ENCODE data around the gene MPP4.

The MPP4 gene, protein sequence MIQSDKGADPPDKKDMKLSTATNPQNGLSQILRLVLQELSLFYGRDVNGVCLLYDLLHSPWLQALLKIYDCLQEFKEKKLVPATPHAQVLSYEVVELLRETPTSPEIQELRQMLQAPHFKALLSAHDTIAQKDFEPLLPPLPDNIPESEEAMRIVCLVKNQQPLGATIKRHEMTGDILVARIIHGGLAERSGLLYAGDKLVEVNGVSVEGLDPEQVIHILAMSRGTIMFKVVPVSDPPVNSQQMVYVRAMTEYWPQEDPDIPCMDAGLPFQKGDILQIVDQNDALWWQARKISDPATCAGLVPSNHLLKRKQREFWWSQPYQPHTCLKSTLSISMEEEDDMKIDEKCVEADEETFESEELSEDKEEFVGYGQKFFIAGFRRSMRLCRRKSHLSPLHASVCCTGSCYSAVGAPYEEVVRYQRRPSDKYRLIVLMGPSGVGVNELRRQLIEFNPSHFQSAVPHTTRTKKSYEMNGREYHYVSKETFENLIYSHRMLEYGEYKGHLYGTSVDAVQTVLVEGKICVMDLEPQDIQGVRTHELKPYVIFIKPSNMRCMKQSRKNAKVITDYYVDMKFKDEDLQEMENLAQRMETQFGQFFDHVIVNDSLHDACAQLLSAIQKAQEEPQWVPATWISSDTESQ

DNA sequence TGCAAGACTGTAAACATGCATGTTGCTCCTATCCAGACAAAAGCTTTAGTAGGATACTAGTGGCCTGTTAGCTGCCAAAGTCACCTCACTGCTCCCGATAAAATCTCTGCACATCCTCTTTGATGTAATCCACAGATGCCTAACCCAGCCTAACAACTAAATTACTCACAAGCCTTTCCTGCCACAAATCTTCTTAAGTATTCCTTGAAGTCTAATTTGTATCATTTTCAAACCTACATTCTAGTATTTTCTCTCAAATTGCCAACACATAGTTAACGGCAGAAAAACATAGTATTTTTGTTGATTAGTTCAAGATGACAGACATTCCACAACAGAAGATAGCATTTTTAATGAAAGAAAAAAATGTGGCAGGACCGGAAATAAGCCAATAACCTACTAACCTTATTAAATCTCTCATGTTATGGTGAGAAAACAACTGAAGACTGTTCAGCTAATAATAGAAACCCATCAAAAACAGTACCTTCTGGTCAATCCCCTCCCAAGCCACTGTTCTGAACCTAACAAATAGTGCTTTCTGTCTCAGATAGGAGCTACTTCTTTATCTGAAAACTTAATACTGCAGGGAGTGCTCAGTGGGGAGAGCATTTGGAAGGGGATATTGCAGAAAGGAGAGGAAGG lies at the start of gene MPP4:
TSS of gene MPP4 (minus strand) at position 57 of the 639 bp plus-strand sequence. CDS start 4,690 bp downstream, outside the sequence.
- no peak for DNase-seq (ENCODE audit: low read depth in 2 of 2, low spot score in 1 of 2)

DNA sequence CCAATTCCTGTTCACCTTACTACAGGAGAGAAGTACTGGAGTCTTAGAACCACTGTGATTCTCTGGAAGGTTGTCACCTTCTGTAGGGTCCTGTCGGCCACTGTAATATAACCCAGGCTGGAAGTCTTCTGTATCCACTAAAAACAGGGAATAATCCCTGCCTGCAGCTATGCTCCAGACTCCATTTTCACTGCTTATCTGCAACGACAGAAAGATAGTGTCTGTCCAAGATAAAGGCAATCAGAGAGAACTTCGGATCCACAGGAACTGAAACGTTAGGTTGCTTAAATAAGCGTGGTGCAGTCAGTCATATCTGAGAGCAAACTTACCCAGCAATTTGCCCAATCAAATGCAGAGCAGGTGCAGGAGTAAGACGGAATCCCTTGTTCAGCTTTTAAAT lies 48.1 kb upstream of the MPP4 start:
- DNase-seq (ENCODE audit: low read depth in 2 of 2, low spot score in 1 of 2) = no peak

- no peak for DNase-seq (ENCODE audit: low read depth in 2 of 2, low spot score in 1 of 2)
These were observed 37.0 kb upstream of the MPP4 start for GRCh38 chr2:201735486-201735885.

DNA sequence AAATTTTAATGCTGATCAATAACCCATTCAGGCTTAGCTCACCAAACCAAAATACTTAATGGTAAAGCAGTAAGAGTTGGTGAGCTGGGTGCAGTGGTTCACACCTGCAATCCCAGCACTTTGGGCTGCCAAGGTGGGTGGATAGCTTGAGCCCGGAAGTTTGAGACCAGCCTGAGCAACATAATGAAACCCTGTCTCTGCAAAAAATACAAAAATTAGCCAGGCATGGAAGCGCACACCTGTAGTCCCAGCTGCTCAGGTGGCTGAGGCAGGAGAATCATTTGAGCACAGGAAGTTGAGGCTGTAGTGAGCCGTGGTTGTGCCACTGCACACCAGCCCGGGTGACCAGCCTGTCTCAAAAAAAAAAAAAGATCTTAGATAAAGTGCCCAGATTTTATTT lies 35.7 kb upstream of the MPP4 start:
- DNase-seq (ENCODE audit: low read depth in 2 of 2, low spot score in 1 of 2) = no peak

- DNase-seq (ENCODE audit: low read depth in 2 of 2, low spot score in 1 of 2) = no peak
These were observed 35.1 kb upstream of the MPP4 start for GRCh38 chr2:201733544-201733943.

- no peak for DNase-seq (ENCODE audit: low read depth in 2 of 2, low spot score in 1 of 2)
These were observed 32.3 kb upstream of the MPP4 start for GRCh38 chr2:201730651-201731285.

- no peak for DNase-seq (ENCODE audit: low read depth in 2 of 2, low spot score in 1 of 2)
These were observed 17.0 kb upstream of the MPP4 start for GRCh38 chr2:201715459-201715858.

DNA sequence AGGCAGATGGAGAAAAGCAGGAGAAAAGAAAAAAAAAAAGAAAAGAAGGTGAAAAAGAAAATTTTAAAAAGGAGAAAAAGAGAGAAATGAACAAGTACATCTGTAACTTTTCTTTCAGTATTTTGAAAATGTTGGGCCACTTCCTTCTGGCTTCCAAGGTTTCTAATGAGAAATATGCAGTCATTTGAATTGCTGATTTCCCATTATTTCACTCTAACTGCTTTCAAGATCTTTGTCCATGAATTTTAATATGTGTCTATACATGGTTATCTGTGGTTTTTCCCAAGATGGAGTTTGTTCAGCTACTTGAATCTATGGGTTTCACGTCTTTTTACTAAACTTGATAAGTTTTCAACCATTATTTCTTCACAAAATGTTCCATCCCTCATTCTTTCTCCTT lies 14.3 kb upstream of the MPP4 start:
- DNase-seq (ENCODE audit: low read depth in 2 of 2, low spot score in 1 of 2) = no peak

GRCh38 chr2:201709747-201710146 lies 11.3 kb upstream of the MPP4 start:
- no peak for DNase-seq (ENCODE audit: low read depth in 2 of 2, low spot score in 1 of 2)

DNA sequence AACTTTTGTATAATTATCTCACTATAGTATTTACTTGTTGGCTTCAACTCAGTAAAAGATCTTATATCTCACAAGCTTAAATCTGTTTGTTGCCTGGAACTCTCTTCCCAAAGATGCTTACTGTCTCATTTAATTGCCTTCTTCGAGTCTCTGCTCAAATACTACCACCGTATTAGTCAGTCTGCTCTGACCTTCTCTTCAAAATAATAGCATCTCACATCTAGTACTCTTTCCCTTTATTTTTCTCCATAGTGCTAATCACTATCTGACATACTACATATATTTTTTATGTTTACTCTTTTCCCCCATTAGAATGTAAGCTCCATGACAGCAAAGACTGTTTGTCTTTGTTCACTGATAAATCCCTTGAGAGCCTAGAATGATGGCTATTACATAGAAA lies 10.6 kb upstream of the MPP4 start:
- no peak for DNase-seq (ENCODE audit: low read depth in 2 of 2, low spot score in 1 of 2)

GRCh38 chr2:201707753-201708152 lies 9.3 kb upstream of the MPP4 start:
- DNase-seq (ENCODE audit: low read depth in 2 of 2, low spot score in 1 of 2) = no peak

DNA sequence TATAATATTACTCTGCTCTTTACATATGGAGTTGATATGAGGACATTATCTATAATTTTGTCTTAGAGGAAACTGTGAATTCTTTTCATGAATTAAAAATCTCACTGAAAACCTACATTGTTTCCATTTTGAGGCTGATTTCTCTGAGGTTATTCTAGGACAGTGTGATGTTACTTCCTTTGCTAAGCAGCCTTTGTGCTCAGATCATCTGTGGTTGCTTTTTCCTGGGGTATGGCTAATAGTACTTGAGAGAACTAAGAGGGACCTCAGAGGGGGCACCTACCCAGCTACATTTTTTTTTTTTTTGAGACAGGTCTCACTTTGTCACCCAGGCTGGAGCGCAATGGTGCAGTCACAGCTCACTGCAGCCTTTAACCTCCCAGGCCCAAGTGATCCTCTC lies 8.7 kb upstream of the MPP4 start:
- DNase-seq (ENCODE audit: low read depth in 2 of 2, low spot score in 1 of 2) = no peak

DNA sequence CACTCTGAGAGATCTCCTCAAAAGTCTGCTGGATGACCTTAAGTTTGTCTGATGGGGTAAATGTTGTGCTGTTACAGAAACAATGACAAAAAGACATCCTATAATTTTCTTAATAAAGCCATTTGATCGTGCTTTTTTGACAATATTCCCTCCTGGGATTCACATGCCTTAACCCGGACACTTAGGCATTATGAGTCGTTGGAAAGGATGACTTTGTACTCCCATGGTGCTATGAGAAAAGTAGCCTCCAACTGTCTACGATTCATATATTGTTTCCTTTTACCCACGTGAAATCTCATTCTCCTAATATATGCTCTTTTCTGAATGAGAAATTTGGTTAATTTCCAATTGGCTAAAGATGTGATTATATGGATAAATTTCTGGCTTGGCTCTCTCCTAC lies 6.1 kb upstream of the MPP4 start:
- no peak for DNase-seq (ENCODE audit: low read depth in 2 of 2, low spot score in 1 of 2)

DNA sequence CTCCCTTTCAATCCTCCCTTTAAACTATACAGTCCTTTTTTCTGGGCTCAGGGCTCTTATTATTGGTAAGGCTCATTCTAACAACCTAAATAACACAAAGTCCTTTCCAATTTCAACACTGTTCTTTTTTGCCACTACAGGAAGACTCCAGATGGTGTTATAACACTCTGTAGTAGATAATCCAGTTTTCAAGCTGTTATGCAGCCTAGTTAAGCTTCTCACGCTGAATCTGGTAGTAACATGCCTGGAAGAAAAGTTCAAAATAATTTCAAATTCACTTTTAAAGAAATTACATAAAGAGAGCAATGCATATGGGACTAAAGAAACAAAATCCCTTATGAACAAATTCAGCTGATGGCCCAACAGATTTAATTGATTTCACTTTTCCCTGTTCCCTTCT lies 3.2 kb upstream of the MPP4 start:
- no peak for DNase-seq (ENCODE audit: low read depth in 2 of 2, low spot score in 1 of 2)

DNA sequence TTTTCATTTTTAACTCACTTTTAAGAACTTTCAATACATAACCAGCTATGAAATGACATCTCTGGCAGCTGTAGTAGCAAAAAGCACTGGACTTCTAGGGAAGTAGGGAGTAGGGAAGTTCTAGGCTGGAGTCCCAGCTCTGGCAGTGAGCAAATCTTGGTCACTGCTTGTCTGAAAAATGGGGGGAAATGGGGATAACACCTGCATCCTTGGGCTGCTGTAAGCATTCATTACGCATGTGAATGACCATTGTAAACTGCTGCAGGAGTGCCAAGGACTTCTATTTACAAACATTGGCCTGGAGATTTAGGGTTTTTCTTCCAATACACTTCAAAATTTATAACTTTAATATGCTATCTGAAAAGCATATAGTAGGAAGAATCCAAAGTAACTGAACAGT lies 972 bp upstream of the MPP4 start:
- no peak for DNase-seq (ENCODE audit: low read depth in 2 of 2, low spot score in 1 of 2)

DNA sequence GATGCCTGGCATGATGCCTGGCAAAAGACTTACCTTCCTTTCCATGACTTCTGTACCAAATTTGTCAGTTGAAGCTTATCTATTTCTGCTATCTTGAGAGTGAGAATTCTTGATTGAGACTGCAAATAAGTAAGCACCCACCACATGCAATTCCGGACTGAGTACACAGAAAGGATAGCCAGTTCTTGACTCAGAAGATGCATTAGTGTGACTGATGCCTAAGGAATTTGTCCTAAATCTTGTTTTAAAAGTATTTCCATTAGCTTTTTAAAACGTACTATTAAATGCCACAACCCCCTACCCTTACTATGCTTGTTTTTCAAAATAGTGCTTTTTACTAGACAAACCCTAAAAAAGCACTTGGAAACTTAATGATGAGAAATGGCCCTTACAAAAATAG lies 545 bp downstream of the MPP4 start:
- DNase-seq (ENCODE audit: low read depth in 2 of 2, low spot score in 1 of 2) = no peak

- DNase-seq (ENCODE audit: low read depth in 2 of 2, low spot score in 1 of 2) = no peak
These were observed 2.2 kb downstream of the MPP4 start for GRCh38 chr2:201696151-201696659.

- DNase-seq (ENCODE audit: low read depth in 2 of 2, low spot score in 1 of 2) = no peak
These were observed 13.3 kb downstream of the MPP4 start for GRCh38 chr2:201685156-201685555.

GRCh38 chr2:201680743-201681142 lies 17.7 kb downstream of the MPP4 start:
- no peak for DNase-seq (ENCODE audit: low read depth in 2 of 2, low spot score in 1 of 2)

GRCh38 chr2:201678401-201678800 lies 20.0 kb downstream of the MPP4 start:
- no peak for DNase-seq (ENCODE audit: low read depth in 2 of 2, low spot score in 1 of 2)

GRCh38 chr2:201675454-201675853 lies 23.0 kb downstream of the MPP4 start:
- no peak for DNase-seq (ENCODE audit: low read depth in 2 of 2, low spot score in 1 of 2)

DNA sequence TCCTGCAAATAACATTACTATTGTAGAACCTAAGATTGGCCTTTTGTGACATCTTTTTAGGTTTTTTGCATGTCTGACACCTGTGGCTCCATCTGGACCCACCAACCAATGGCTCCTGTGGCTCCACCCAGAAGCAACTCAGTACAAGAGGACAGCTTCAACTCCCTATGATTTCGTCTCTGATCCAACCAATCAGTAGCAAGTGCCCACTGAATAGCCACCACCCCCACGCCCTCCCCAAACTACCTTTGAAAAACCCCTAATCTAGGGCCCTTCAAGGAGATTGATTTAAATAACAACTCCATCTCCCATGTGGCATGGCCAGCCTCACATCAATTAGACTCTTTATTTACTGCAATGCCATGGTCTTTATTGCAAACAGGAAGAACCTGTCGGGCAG lies 23.6 kb downstream of the MPP4 start:
- DNase-seq (ENCODE audit: low read depth in 2 of 2, low spot score in 1 of 2) = no peak
